ENCODE results near the gene ARL13B. TPM values are rescaled to one million over a fixed set of nuclear protein-coding genes. Genes with fewer than 3 reads are reported as not detected.

Gene ARL13B
- total and polyA plus RNA-seq, 2 of the 8 experiments (the other 6 are each of a cell fraction or from before 2014, with no cell fraction given), result 1.5 to 12.7 TPM

GRCh38 chr3:94049267-94049666, 69.3 kb downstream of the ARL13B start:
- H2BK15ac ChIP-seq (ENCODE audit: low read length), result no peak overlapping the region
- H3K9ac ChIP-seq (replicated peaks in 1 of 4; ENCODE audit: extremely low read depth in 1 of 4, low read depth in 3 of 4, low read length in 3 of 4), result no peak overlapping the region
- H3K18ac ChIP-seq (ENCODE audit: extremely low read depth, low read length), result no peak overlapping the region
- no peak overlapping the region for H4K5ac ChIP-seq (ENCODE audit: insufficient read length, low read depth, low read length)
- H3K56ac ChIP-seq (replicated peaks; ENCODE audit: insufficient read length, low read depth, low read length), result no peak overlapping the region
- no peaks in the 10 kb centered on the region for H3K23me2 ChIP-seq (ENCODE audit: low read depth, low read length)
- no peaks in the 10 kb centered on the region for H3K79me1 ChIP-seq (ENCODE audit: low read depth, low read length)
- FAIRE-seq (no peak), DNase-seq (ENCODE audit: low read depth in 1 of 2, low spot score in 2 of 2) (no peak)
- ChIA-PET CTCF (ENCODE audit: partially characterized antibody) (interaction anchor here (0.7 to 1.4 kb wide), 3 partner anchors 12 to 14 kb away, joined by 3 to 5 read pairs (median 4); partner anchors contain the start of genes DHFR2 and NSUN3), POLR2A (ENCODE audit: partially characterized antibody) (no interaction called here)
- H3K4me1 ChIP-seq (replicated peaks in 1 of 4; ENCODE audit: control insufficient read depth in 3 of 4, insufficient read depth in 4 of 4, low read length in 3 of 4), result no peaks in the 10 kb centered on the region
- H3K36me3 ChIP-seq (ENCODE audit: control insufficient read depth in 2 of 4, insufficient read depth in 4 of 4, low read length in 3 of 4), result peaks cover 0 to 10% (median 0%) of the 10 kb centered on the region in 4 experiments; a peak in 3 of 8 replicates
- H3K23ac ChIP-seq (ENCODE audit: insufficient read length), result no peak overlapping the region
- H4K8ac ChIP-seq (ENCODE audit: extremely low read depth, insufficient read depth, low read length), result no peak overlapping the region
- no peak overlapping the region for H2BK5ac ChIP-seq (ENCODE audit: low read depth, low read length)
- 87% methylated on average over 2 of the region's 2 CpGs; no CpG with 5 or more reads in 1 of the 2 experiments for WGBS, 2 experiments (ENCODE audit: extremely low coverage in 1 of 2, insufficient coverage in 1 of 2, insufficient read length in 1 of 2, insufficient replicate concordance in 2 of 2, low coverage in 1 of 2, low lambda C conversion rate in 2 of 2, missing lambda C conversion rate in 1 of 2)
- no peak overlapping the region for H3K14ac ChIP-seq (ENCODE audit: insufficient read length)
- no peaks in the 10 kb centered on the region for H3K79me2 ChIP-seq (ENCODE audit: control insufficient read depth in 1 of 2, insufficient read depth in 2 of 2, low read length in 2 of 2)
- H2AFZ ChIP-seq (ENCODE audit: low read length), result no peak overlapping the region
- no peak overlapping the region for H2AK5ac ChIP-seq (ENCODE audit: low read depth, low read length)
- no peaks in the 10 kb centered on the region for H4K20me1 ChIP-seq (replicated peaks in 1 of 2; ENCODE audit: control insufficient read depth in 1 of 2, insufficient read depth in 2 of 2, low read length in 2 of 2)
- H2BK120ac ChIP-seq (replicated peaks; ENCODE audit: low read depth, low read length), result no peak overlapping the region
- no peak overlapping the region for H3K4me3 ChIP-seq (ENCODE audit: extremely low read depth in 1 of 4, insufficient read depth in 2 of 4, low read depth in 3 of 4, low read length in 4 of 4)
- no peak overlapping the region for H3K27ac ChIP-seq (ENCODE audit: low read depth, low read length)
- no peaks in the 10 kb centered on the region for H3K27me3 ChIP-seq (replicated peaks in 1 of 4; ENCODE audit: control insufficient read depth in 3 of 4, extremely low read depth in 1 of 4, insufficient read depth in 3 of 4, low read length in 3 of 4)
- no peak overlapping the region for H3K4me2 ChIP-seq (ENCODE audit: insufficient read depth in 1 of 2, low read depth in 2 of 2, low read length in 2 of 2)
- no peak overlapping the region for H2BK20ac ChIP-seq (ENCODE audit: low read length)
- no peak overlapping the region for H2BK12ac ChIP-seq (ENCODE audit: low read depth, low read length)
- peaks cover 0 to 6% of the 10 kb centered on the region in 2 experiments; a peak in 2 of 4 replicates for H3K9me3 ChIP-seq (ENCODE audit: insufficient read depth in 2 of 2, low read depth in 1 of 2, low read length in 1 of 2)
- H4K91ac ChIP-seq (replicated peaks; ENCODE audit: insufficient read length, low read length), result no peak overlapping the region
- no peak overlapping the region for H3K4ac ChIP-seq (replicated peaks; ENCODE audit: insufficient read length, low read depth, low read length)
- TF ChIP-seq BCL11A (IDR thresholded peaks at IDR 0.05; ENCODE audit: low read depth in 2 of 2, low read length in 2 of 2) (no peak), POU5F1 (IDR thresholded peaks at IDR 0.05; ENCODE audit: low read depth, low read length) (no peak), JUN (IDR thresholded peaks at IDR 0.05; ENCODE audit: low read depth, low read length) (no peak), TEAD4 (IDR thresholded peaks at IDR 0.05; ENCODE audit: low read depth, low read length) (no peak), JUND (IDR thresholded peaks at IDR 0.05; ENCODE audit: low read length) (no peak), RXRA (IDR thresholded peaks at IDR 0.05; ENCODE audit: insufficient read depth, low read depth, low read length) (no peak), BRCA1 (IDR thresholded peaks at IDR 0.05; ENCODE audit: low read depth, low read length) (no peak), POLR2A (IDR thresholded peaks at IDR 0.05; ENCODE audit: control extremely low read depth in 1 of 2, low read depth in 2 of 2, low read length in 2 of 2) (no peak), E2F6 (IDR thresholded peaks at IDR 0.05) (no peak), CTCF (IDR thresholded peaks at IDR 0.05; ENCODE audit: control extremely low read depth in 1 of 3, insufficient read depth in 1 of 3, low read depth in 1 of 3, low read length in 3 of 3) (no peak), CHD1 (IDR thresholded peaks at IDR 0.05; ENCODE audit: low read depth, low read length) (no peak), NANOG (IDR thresholded peaks at IDR 0.05; ENCODE audit: insufficient read depth, low read depth, low read length, poor library complexity, severe bottlenecking) (no peak)
